Endometrial microvascular endothelial cells (primary cell): ENCODE results near the gene INTS1. TPM values are rescaled to one million over a fixed set of nuclear protein-coding genes. Genes with fewer than 3 reads are reported as not detected.

ENCODE experiments used
- in situ Hi-C: cut with HindIII; loops from 2 replicates; pipeline ENCODE4 v1.10.0; 2017; ENCODE audit warnings: low sequenced_read_pairs, low pct_unique_long_range_greater_than_20kb; ENCODE audit errors: inconsistent ontology term
- total RNA-seq: library from RNA; depleted of rRNA; stranded (reverse); fragments of >200 nt; gene quantifications from one replicate; pipeline ENCODE4 v1.2.3, GENCODE V29; 2015; ENCODE audit errors: inconsistent ontology term

The INTS1 gene
- total RNA-seq, 1 donor from 2014 or later = 70.4 TPM

GRCh38 chr7:1495564-1496242, 8.5 kb downstream of the INTS1 start:
- in situ Hi-C loops = no loop called here

- in situ Hi-C loops = no loop called here
These were observed 9.2 kb downstream of the INTS1 start for GRCh38 chr7:1494866-1495563.

- in situ Hi-C loops = no loop called here
These were observed 9.7 kb downstream of the INTS1 start for GRCh38 chr7:1494447-1494846.

- in situ Hi-C loops = no loop called here
These were observed 10.6 kb downstream of the INTS1 start for GRCh38 chr7:1493571-1493970.

GRCh38 chr7:1493129-1493528, 11.1 kb downstream of the INTS1 start:
- in situ Hi-C loops = no loop called here

- in situ Hi-C loops = no loop called here
These were observed 11.5 kb downstream of the INTS1 start for GRCh38 chr7:1492640-1493039.

- in situ Hi-C loops = no loop called here
These were observed 12.0 kb downstream of the INTS1 start for GRCh38 chr7:1492221-1492620.

- in situ Hi-C loops = no loop called here
These were observed 13.4 kb downstream of the INTS1 start for GRCh38 chr7:1490837-1491236.

GRCh38 chr7:1489336-1489735, 14.9 kb downstream of the INTS1 start:
- in situ Hi-C loops = no loop called here

GRCh38 chr7:1488016-1488415, 16.2 kb downstream of the INTS1 start:
- in situ Hi-C loops = no loop called here

- in situ Hi-C loops = no loop called here
These were observed 16.7 kb downstream of the INTS1 start for GRCh38 chr7:1487466-1487865.

- in situ Hi-C loops = no loop called here
These were observed 17.6 kb downstream of the INTS1 start for GRCh38 chr7:1486571-1486970.

- in situ Hi-C loops = no loop called here
These were observed 19.0 kb downstream of the INTS1 start for GRCh38 chr7:1485156-1485555.

- in situ Hi-C loops = no loop called here
These were observed 19.6 kb downstream of the INTS1 start for GRCh38 chr7:1484569-1484968.

- in situ Hi-C loops = no loop called here
These were observed 20.4 kb downstream of the INTS1 start for GRCh38 chr7:1483536-1484505.

GRCh38 chr7:1483079-1483478, 21.1 kb downstream of the INTS1 start:
- in situ Hi-C loops = no loop called here

GRCh38 chr7:1481300-1481699, 22.9 kb downstream of the INTS1 start:
- in situ Hi-C loops = no loop called here

- in situ Hi-C loops = no loop called here
These were observed 23.5 kb downstream of the INTS1 start for GRCh38 chr7:1480670-1481069.

- in situ Hi-C loops = no loop called here
These were observed 24.9 kb downstream of the INTS1 start for GRCh38 chr7:1479287-1479686.

GRCh38 chr7:1478480-1478879, 25.7 kb downstream of the INTS1 start:
- in situ Hi-C loops = no loop called here
